Esophagus squamous epithelium (tissue), 4 donors: ENCODE data around the gene LGALS4.
"Not testable (repeated sequence)": the region's sequence is repeated elsewhere in the genome, so short reads cannot be mapped to it uniquely, and the experiment has no call there.

Experiments
- POLR2A ChIP-seq, 4 donors: fragments of 450-650 bp; IDR thresholded peaks; one replicate each; pipeline ENCODE4 v1.6.1; 2017; ENCODE audit warnings: antibody characterized with exemption in 4 of 4, mild to moderate bottlenecking in 4 of 4, moderate library complexity in 3 of 4
- TF ChIP-seq, protein P1 (sequence below), 6 experiments: fragments of 450-650 bp in 4 of 6; fragments of 200-600 bp in 2 of 6; sonication (generic) in 2 of 6; IDR thresholded peaks; one replicate each; pipeline ENCODE4 v1.5.1; 2016 to 2019; ENCODE audit warnings: antibody characterized with exemption in 6 of 6, mild to moderate bottlenecking in 4 of 6, moderate library complexity in 4 of 6

DNA sequence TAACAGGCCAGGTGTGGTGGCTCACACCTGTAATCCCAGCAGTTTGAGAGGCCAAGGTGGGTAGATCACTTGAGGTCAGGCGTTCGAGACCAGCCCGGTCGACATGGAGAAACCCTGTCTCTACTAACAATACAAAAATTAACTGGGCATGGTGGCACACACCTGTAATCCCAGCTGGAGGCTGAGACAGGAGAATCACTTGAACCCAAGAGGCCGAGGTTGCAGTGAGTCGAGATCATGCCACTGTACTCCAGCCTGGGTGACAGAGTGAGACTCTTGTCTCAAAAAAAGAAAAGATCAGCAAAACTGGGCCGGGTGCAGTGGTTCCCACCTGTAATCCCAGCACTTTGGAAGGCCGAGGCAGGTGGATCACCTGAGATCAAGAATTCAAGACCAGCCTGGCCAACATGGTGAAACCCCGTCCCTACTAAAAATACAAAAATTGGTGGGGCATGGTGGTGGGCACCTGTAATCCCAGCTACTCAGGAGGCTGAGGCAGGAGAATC, 50.8 kb downstream of the LGALS4 start:
- TF ChIP-seq, protein P1, sequence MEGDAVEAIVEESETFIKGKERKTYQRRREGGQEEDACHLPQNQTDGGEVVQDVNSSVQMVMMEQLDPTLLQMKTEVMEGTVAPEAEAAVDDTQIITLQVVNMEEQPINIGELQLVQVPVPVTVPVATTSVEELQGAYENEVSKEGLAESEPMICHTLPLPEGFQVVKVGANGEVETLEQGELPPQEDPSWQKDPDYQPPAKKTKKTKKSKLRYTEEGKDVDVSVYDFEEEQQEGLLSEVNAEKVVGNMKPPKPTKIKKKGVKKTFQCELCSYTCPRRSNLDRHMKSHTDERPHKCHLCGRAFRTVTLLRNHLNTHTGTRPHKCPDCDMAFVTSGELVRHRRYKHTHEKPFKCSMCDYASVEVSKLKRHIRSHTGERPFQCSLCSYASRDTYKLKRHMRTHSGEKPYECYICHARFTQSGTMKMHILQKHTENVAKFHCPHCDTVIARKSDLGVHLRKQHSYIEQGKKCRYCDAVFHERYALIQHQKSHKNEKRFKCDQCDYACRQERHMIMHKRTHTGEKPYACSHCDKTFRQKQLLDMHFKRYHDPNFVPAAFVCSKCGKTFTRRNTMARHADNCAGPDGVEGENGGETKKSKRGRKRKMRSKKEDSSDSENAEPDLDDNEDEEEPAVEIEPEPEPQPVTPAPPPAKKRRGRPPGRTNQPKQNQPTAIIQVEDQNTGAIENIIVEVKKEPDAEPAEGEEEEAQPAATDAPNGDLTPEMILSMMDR (IDR thresholded peaks at IDR 0.05): not testable (repeated sequence)
- not testable (repeated sequence) for TF ChIP-seq POLR2A (IDR thresholded peaks at IDR 0.05)
